DMS53 treated with DMSO at 0.1 percent for 48 hours (cell line): ENCODE data around the gene CDK2.
"Not testable (repeated sequence)": the region's sequence is repeated elsewhere in the genome, so short reads cannot be mapped to it uniquely, and the experiment has no call there.

Experiments
- DNase-seq: peaks from one replicate; lab custom pipeline; 2025; ENCODE audit not compliant: unreplicated experiment; lab: John Stamatoyannopoulos, UW

CDK2 gene

DNA sequence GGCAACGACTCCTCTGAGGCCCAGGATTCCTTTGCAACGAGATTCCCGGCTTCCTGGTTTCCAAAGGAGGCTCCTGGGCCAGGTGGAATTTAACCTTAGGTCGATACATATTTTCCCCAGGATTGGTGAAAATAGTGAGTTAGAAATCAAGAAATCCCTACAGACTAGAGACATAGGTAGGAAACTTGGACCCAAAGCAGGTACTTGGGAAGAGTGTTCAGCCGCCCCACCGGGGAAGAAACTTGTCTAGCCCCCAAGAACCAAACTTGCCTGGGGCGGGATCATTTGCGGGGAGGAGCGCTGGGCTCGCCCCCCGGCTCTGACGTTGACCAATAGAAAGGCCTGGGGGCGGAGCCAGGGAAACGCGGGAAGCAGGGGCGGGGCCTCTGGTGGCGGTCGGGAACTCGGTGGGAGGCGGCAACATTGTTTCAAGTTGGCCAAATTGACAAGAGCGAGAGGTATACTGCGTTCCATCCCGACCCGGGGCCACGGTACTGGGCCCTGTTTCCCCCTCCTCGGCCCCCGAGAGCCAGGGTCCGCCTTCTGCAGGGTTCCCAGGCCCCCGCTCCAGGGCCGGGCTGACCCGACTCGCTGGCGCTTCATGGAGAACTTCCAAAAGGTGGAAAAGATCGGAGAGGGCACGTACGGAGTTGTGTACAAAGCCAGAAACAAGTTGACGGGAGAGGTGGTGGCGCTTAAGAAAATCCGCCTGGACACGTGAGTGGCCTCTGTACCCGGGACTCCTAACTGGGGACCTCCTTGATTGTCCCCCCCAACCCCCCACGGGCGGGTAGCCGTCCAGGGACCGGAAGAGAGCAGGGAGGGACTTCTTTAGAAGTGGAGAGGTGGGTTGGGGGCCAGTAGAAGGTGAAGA lies at the start of gene CDK2:
Gene CDK2, plus strand, starts transcription at position 423 of the 874 bp plus-strand sequence. Its CDS starts 179 bp downstream, at position 602.
- peak; percentile 69 for DNase-seq

DNA sequence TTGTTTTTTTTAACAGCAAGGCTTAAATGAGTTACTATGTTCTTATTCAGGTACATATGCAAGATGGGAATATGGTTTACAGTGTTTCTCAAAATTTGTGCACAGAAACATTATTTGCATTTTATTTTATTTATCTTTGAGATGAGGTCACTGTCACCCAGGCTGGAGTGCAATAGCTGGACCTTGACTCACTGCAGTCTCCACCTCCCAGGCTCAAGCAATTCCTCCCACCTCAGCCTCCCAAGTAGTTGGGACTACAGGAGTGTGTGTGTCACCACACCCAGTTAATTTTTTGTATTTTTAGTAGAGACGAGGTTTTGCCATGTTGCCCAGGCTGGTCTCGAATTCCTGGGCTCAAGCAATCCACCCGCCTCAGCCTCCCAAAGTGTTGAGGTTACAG lies 47.6 kb upstream of the CDK2 start:
- DNase-seq, result not testable (repeated sequence)

DNA sequence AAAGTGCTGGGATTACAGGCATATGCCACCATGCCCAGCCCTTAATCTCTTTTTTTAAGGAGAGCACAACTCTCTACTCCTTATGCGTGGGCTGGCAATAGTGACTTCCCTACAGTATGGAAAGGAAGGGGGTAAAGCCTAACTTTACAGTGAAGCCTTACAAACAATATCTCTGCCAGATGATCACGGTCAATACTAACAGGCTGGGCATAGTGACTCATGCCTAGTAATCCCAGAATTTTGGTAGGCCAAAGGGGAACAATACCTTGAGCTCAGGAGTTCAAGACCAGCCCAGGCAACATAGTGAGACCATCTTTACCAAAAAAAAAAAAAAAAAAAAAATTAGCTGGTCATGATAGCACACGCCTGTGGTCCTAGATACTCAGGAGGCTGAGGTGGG lies 44.5 kb upstream of the CDK2 start:
- no peak for DNase-seq

DNA sequence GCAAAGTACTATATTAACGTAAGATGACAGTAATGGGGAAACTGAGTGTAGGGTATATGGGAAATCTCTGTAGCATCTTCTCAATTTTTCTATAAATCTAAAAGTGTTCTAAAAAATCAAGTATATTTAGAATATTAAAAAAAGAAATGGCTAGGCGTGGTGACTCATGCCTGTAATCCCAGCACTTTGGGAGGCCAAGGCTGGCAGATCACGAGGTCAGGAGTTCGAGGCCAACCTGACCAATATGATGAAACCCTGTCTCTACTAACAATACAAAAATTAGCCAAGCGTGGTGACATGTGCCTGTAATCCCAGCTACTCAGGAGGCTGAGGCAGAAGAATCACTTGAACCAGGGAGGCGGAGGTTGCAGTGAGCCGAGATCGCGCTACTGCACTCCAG lies 43.0 kb upstream of the CDK2 start:
- not testable (repeated sequence) for DNase-seq

DNA sequence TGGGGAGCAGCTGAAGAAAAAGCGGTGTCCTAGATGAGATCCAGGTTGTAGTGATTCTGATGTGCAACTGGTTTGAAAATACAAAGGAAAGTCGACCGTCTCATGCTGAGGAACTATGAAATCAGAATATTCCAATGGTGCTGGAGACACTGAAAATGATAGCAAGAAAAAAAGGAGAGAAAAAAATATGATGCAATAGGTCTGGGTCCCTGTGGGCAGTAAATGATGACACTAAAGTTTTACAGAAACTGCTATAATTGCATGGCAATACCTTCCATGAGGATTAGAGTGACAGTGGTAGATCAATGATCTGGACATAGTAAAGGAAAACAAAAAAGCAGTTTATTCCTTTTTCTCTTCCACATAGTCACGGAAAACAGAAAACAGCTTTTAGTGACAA lies 41.3 kb upstream of the CDK2 start:
- DNase-seq, result no peak

DNA sequence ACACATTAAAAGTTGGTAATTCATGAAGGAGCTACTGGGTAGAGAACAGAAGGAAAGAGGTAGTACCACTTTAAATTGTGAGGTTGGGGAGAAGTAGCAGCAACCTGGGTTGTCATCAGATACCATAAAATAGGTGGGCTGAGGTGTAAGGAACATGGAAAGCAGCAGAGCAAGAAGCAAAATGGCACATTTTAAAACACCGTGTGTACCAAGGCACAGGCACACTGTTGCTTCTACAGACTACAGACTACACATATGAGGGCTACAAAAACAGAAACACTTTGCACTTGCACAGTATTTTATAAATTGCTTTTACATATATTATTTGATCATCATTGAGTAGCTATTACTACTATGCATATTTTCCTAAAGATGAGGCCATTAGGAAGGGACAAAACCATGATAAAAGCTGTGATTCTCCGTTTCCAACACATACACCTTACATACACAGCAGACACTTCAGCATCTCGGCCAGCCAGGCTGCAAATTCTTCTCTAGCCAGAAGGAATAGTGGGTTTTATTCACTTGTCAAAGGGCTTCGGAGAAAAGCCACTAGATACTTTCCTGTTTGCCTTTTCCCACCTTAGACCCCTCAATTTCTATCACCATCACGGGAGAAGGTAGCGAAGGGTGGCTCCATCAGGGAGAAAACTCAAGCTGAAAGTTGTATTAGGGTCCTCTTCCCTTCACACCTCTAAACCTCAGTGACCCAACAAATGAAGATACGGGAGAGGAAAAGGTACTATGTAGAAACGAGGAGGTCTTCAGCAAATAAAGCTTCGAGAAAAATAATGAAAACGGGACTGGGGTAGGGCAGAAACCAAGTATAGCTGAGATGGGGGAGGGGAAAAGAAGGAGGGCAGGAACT lies 40.5 kb upstream of the CDK2 start:
- DNase-seq, result no peak

DNA sequence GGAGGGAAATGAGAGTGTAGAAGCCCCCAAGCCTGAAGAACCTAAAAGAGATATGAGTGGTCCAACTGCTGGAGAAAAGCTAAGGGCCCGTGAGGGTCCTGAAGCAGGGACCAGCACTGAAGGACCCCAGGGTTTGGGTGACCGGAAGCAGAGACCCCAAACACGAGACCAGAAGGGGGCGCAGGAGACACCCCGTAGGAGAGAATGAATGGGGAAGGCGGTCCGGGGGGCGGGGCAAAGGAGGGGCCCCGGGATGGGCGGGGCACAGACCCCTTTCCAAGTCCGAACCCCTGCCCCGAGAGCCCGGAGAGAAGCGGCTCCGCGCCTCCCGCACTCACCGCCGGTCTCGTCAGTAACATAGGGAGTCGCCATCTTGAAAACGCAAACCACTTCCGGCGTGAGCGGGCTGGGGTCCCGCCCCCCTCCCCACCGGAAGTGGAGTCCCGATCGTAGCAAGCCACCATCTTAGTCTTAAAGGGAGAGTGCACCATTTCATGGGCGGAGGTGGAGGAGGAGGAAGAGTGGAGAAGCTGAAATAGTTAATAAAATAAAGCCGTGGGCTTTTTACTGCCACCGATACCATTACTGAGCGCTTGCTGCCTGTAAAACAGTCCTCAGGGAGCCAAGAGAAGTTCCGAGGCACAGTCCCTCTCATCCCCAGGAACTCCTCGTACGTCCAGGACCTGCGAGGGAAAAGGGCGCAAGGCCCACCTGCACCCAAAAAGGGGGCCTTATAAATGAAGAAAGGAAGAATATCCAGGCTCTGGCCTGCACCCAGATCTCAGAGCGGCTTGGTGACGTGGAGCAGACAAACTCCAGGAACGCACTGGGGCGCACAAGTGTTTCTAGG lies 39.7 kb upstream of the CDK2 start:
- DNase-seq, result peak; percentile 72

DNA sequence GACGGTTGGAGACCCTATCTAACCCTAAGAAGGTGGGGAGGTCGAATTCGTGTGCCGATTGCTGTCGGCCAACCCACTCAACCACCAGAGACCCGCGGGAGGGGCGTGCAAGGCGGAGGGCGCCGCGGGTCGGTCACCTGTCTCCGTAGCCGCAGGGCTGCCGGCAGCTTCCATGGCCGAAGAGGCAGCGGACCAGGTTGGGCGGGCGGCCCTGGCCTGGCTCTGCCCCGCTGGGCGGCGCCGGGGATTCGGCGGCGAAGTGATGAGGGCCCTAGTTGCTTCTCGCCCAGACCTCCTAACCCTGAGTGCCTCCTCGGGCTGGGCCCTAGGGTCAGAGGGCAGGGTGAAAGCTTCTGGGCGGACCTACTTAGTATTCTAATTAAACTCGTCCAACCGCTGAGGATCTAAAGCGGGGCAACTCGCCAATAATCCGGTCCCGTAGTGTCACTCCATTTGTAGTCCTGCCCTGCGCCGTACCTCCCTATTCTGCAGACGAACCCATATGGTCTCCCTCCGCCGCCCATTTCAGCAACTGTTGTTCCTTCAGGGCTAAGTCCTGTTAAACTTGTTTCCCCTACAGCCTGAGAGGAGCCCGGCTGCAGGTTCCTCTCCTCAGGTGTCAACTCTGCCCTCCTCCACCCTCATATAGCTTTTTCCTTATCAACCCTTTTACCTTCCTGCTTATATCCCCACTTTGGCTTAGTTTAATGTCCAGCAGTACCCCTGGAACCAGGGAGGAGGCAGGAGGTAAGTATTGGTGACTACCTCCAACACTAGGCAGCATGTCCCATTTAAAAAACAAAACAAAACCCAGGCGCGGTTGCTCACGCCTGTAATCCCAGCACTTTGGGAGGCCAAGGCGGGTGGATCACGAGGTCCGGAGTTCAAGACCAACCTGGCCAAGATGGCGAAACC lies 38.8 kb upstream of the CDK2 start, which contains the start of gene PYM1:
Gene PYM1, minus strand, starts transcription at position 307 of the 915 bp plus-strand sequence. Its CDS starts 133 bp downstream, at position 174.
- DNase-seq, result peak; percentile 63

DNA sequence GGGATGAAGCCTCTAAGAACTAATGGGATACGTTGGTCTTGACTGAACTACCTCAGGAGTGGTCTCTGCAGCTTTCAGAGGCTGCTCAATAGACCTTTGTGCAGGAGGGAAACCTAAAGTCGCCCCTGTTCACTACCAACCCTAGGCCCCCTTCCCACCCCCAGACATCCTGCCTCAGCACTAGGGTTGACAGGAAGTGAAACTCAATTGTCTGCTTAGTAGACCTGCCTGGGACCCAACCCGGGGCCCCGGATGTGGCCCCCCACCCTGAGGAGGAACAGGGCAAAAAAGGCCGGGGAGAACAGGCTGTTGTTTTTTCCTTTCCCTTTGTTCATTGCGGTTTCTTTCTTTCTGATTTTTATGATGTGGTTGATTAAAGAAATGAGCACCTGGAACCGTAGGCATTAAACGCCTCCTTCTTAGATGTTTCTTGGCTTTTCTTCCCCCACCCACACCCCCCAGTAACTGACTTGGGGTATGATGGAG lies 37.3 kb upstream of the CDK2 start:
- DNase-seq, result no peak

DNA sequence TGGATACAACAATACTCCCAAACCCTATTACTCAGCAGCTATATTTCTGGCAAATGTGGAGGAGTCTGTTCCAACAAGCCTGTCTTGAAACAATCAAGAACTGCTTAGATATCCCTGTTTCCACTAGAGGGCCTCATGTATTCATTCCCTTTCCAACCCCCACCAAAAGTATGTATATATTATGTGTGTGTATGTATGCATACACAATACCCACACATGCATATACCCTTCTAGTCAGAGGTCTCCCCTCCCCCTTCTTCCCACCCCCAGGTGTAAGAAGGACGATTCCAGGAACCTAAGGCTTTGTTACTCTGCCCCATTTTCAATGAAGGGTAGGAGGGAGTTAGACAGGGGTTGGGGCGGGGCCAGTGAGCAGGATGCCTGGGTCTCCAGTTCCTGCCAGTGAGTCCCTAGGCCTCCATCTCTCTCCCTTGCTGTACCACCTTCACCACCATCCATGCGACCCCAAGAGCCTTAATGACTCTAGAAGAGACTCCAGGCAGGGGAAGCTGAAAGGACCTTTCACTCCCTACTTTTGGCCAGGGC lies 35.8 kb upstream of the CDK2 start, which contains the start of gene DGKA:
Gene DGKA, plus strand, starts transcription at position 392 of the 546 bp plus-strand sequence. CDS start 5,342 bp downstream, outside the sequence.
- DNase-seq, result peak; percentile 77

DNA sequence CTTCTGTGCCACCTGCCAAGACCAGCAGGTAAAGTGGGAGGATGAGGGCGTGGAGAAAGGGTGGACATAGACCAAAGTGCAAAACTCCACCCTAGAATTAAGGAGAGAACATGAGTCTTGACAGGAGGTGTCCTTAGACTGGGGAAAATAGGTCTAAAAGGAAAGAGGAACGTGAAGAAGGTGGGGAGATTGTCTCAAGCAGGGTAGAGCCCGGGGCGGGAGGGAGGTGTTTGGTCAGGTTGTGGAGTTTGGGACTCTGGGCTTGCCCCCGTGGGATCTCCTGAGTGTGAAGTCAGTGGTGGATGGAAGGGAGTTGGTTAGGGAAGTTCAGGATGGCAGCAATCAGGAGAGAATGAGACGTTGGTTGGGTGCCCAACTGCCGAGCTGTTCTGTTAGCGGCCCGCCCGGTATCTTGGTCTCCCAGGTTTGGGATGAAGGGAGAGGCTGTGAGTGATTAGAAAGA lies 35.3 kb upstream of the CDK2 start:
- DNase-seq, result no peak

DNA sequence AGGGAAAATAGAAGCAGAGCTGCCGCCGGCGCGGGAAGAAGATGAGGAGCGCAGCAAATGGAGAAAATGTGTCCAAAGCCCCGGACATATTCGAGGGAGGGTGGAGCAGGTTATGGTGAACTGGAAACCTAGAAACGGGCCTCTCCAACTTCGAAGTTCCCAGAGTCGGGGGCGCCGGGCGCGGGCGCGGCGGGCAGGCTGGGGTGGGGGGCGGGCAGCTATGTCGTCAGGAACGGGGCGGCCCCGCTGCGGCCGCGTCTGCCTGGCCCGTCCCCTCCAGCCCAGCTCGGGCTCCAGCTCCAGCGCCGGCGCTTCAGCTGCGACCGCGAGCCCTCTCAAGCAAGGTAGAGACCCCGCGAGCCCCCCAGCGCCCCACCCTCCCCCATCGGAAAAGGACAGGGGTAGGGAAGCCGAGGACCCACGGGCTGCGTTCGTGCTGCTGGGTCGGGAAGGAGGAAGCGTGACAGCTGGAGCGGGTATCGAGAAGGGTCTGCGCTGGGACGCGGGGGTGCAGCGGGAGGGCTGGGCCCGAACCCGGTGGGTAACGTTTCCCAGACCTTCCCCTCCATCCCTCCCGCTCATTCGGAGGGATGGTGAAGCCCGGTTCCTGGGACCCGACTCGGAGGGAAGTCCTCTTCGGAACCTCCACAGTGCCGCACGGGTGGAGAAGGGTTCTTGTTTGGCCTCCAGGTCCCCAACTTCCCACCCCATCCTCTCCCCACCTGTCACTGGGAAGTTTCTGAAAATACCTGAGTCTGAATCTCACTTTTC lies 34.7 kb upstream of the CDK2 start:
- no peak for DNase-seq

DNA sequence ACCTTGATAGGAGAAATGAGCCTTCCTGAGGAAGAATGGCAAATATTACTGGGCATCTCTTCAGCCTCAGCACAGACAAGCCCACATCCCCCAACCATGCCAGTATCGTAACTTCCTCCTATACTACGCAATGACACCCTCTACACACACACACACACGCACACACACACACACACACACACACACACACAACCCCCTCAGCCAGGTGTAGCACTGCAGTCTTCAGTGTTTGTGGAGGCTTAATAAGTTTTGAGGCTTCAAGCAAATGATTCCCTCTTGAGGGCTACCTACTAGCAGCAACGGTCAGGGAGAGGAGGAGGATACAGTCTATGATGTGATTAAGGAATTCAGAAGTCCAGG lies 34.1 kb upstream of the CDK2 start:
- no peak for DNase-seq

DNA sequence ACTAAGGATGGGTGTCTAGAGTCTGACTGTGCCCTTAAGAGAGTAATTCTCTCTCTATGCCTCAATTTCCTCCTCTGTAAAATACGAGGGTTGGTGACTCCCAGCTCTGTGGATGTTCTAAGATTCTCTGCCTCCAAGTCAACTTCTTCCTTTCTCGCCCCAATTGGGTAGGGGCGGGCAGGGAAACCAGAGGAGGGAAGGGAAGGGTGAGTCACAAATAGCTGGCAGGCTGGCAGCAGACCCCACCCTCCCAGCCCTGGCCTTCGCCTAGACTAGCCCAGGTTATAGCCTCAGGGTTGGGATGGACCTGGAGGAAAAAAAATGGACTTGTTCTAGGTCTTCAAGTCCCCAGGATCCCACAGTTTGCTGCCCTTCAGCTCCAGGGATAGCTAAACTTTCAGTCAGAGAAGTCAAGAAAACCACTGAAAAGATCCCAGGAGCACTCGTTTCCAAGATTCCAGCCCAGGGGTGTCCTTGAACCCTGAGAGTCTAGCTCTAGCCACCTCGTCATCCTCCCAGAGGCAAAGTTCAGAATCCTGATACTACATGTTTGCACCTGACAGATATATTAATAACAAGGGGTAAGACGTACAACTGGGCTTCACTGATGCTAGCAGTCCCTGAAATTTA lies 33.3 kb upstream of the CDK2 start:
- DNase-seq, result no peak

DNA sequence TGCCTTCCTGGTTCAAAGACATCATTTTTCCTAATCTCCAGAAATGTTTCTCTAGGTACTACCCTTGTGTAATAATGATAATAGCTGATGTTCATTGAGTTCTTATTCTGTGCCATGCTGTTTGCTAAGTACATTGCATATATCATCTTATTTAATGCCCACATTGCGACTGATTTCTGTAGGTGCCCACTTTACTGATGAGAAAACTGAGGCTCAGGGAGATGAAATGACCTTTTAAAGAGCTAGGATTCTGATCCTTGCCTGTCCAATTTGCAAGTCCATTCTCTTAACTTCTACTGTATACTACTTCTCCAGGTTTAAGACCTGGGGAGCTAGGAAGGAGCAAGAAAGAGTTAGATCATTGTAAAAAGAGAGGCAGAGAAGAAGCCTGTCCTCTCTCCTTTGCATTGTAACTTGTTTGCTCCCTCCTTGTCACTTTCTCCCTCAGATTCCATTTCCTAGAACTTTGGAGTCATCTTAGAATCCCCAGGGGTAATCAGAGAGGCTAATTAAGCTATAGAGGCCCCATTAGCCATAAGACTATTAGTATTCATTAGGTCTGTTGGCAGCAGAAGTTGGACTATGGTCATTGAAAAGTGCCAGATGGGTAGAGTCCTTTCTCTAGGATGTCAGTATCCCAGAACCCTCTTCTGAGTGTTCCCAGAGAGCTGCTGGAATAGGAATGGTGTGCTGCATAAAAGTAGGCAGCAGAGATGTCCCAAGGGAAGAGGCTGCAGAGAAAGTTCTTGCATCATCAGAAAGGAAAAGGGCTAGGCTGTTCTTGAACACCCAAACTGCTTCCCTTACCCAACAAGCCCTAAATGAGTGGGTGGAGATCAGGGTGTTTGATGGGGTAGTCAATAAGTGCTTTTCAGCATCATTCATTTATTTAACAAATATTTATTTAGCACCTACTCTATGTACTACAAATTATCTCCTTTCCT lies 32.6 kb upstream of the CDK2 start:
- no peak for DNase-seq

DNA sequence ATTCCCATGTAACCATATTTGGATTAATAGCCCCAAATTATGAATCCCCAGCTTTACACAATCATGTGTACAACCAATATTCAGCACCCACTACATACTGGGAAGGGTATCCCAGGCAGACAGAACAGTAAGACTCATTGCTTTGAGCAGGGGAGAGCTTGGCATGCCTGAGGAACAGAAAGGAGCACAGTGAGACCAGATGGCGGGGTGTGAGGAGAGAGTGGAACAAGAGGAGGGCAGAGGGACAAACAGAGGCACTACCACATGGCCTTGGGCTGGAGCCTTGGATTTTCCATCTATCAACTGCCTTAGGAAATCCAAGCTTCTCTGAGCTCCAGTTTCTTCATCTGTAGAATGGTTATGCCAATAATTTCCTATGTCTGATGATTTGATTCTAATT lies 31.9 kb upstream of the CDK2 start:
- no peak for DNase-seq

DNA sequence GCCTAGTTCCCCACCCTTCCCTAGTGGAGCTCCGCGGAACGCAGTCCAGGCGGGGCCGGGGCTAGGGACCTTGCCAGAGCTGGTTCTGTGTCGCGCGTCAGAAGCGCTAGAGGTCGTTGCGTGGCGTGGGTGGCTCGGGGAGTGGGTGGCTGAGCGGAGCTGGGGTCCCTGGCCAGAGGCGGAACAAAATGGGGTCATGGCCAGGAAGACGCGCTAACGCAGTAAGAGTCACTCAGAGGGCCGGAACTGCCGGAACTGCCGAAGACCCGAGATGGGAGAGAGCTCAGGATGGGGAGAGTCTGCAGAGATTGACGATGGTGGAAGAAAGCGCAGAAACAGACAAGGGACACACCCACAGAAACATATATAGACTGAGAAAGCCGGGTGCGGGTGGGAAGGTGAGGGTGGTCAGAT lies 30.9 kb upstream of the CDK2 start:
- no peak for DNase-seq
